Smooth muscle cell (in vitro differentiated cells): ENCODE results near the gene LIN9. TPM values are rescaled to one million over a fixed set of nuclear protein-coding genes. Genes with fewer than 3 reads are reported as not detected.
"Not testable (repeated sequence)": the region's sequence is repeated elsewhere in the genome, so short reads cannot be mapped to it uniquely, and the experiment has no call there.

Source experiments
- DNase-seq: peaks from one replicate; lab custom pipeline; 2025; ENCODE audit not compliant: unreplicated experiment; lab: John Stamatoyannopoulos, UW
- H2AFZ ChIP-seq: fragments of 200-600 bp; sonication (generic); 2 replicates; pipeline ENCODE4 v1.6.0; 2016; ENCODE audit warnings: antibody characterized with exemption, low read depth, mild to moderate bottlenecking
- H3F3A ChIP-seq: fragments of 200-600 bp; sonication (generic); 2 replicates; pipeline ENCODE4 v1.6.0; 2017; ENCODE audit warnings: antibody characterized with exemption, low read depth
- H3K27ac ChIP-seq: fragments of 200-600 bp; sonication (generic); 2 replicates; pipeline ENCODE4 v1.5.1; 2016; ENCODE audit warnings: low read depth, mild to moderate bottlenecking
- H3K27me3 ChIP-seq: fragments of 200-600 bp; sonication (generic); 2 replicates; pipeline ENCODE4 v1.6.1; 2016; ENCODE audit warnings: low read depth, mild to moderate bottlenecking
- H3K36me3 ChIP-seq: fragments of 200-600 bp; sonication (generic); 2 replicates; pipeline ENCODE4 v1.5.1; 2016; ENCODE audit warnings: low read depth
- H3K4me1 ChIP-seq: fragments of 200-600 bp; sonication (generic); 2 replicates; pipeline ENCODE4 v1.5.1; 2016; ENCODE audit warnings: low read depth
- H3K4me2 ChIP-seq: fragments of 200-600 bp; sonication (generic); 2 replicates; pipeline ENCODE4 v1.6.0; 2016; ENCODE audit warnings: mild to moderate bottlenecking
- H3K4me3 ChIP-seq: fragments of 200-600 bp; sonication (generic); 2 replicates; pipeline ENCODE4 v1.5.1; 2016; ENCODE audit warnings: mild to moderate bottlenecking
- H3K79me2 ChIP-seq: fragments of 200-600 bp; sonication (generic); 2 replicates; pipeline ENCODE4 v1.6.0; 2016; ENCODE audit warnings: low read depth, mild to moderate bottlenecking
- H3K9ac ChIP-seq: fragments of 200-600 bp; sonication (generic); 2 replicates; pipeline ENCODE4 v1.6.0; 2016; ENCODE audit warnings: low read depth
- H3K9me3 ChIP-seq: fragments of 200-600 bp; sonication (generic); replicated peaks from 2 replicates; pipeline ENCODE4 v1.5.1; 2016; ENCODE audit warnings: low read depth
- H4K20me1 ChIP-seq: fragments of 200-600 bp; sonication (generic); 2 replicates; pipeline ENCODE4 v1.6.0; 2016; ENCODE audit warnings: low read depth
- CTCF ChIP-seq: fragments of 200-600 bp; sonication (generic); IDR thresholded peaks from 2 replicates; pipeline ENCODE4 v1.5.1; 2017; ENCODE audit warnings: borderline replicate concordance, mild to moderate bottlenecking, antibody characterized with exemption; ENCODE audit not compliant: insufficient read depth, poor library complexity, severe bottlenecking
- WGBS: methylation state at CpG from one replicate; pipeline ENCODE4 v1.1.7; 2016; ENCODE audit warnings: low lambda C conversion rate; 5-methylcytosine and 5-hydroxymethylcytosine counted together
- polyA plus RNA-seq: library from polyadenylated mRNA; unstranded; fragments of >200 nt; fragmentation: Nextera tagmentation; extraction: Ambion mirVana; gene quantifications from 2 replicates; pipeline ENCODE4 v1.2.1, GENCODE V29; 2016
- total RNA-seq: library from RNA; depleted of rRNA; stranded (reverse); fragments of >200 nt; gene quantifications from 2 replicates; pipeline ENCODE4 v1.2.3, GENCODE V29; 2014

Gene LIN9
- total and polyA plus RNA-seq, 2 experiments from 2014 or later = 3.7 to 7.8 TPM

- Histone ChIP-seq H3K4me2 (no peak overlapping the region), H3K27ac (no peak overlapping the region), H3K4me3 (no peak overlapping the region), H3F3A (no peaks in the 10 kb centered on the region), H4K20me1 (no peaks in the 10 kb centered on the region), H3K36me3 (no peaks in the 10 kb centered on the region), H3K79me2 (no peaks in the 10 kb centered on the region), H3K4me1 (no peaks in the 10 kb centered on the region), H3K27me3 (no peaks in the 10 kb centered on the region), H3K9ac (no peak overlapping the region), H2AFZ (no peak overlapping the region), H3K9me3 (no peaks in the 10 kb centered on the region)
- WGBS = 60% methylated on average over 2 of the region's 2 CpGs
- TF ChIP-seq CTCF = no peak
- no peak for DNase-seq
Measured at GRCh38 chr1:226342656-226343055, 33.7 kb upstream of the LIN9 start.

DNA sequence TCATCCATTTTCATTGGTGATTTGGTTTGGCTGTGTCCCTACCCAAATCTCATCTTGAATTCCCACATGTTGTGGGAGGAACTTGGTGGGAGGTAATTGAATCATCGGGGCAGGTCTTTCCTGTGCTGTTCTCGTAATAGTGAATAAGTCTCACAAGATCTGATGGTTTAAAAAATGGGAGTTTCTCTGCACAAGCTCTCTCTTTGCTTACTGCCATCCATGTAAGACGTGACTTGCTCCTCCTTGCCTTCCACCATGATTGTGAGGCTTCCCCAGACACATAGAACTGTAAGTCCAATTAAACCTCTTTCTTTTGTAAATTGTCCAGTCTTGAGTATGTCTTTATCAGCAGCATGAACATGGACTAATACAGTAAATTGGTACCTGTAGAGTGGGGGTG, 31.1 kb upstream of the LIN9 start:
- H3K9ac ChIP-seq, H2AFZ ChIP-seq, H3K9me3 ChIP-seq, DNase-seq, H4K20me1 ChIP-seq, H3K36me3 ChIP-seq, H3K4me3 ChIP-seq, H3K27ac ChIP-seq, H3F3A ChIP-seq, H3K4me1 ChIP-seq, H3K79me2 ChIP-seq, H3K4me2 ChIP-seq, H3K27me3 ChIP-seq: not testable (repeated sequence)
- 98% methylated on average over 3 of the region's 3 CpGs for WGBS

DNA sequence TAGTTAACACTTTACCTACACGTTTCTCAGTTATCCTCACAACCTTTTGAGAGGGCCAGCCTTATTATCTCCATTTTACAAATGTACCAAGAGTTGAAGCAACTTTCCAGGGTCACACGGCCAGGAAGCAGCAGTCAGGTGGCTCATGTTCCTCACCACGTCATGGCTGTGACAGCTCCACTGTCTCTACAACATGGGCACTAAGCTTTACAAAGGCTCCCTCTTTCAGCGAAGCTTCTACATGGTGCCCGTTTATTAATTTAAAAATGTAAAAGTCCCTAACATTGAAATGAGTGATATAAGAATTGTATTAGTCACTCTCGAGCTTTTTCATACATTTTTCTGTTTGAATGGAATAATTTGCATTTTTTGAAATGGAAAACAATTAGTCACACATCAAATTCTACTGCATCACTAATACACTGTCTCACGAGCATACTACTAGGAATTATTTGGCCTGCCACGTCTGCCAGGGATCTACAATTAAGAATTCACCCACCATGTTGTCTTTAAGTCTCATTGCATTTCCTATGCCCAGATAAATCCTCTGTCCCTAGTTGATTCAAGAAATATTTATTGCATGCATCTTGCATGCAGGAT, 28.4 kb upstream of the LIN9 start:
- Histone ChIP-seq H3K27ac (no peak overlapping the region), H3K4me3 (no peak overlapping the region), H3K9ac (no peak overlapping the region), H2AFZ (no peak overlapping the region), H3K9me3 (no peaks in the 10 kb centered on the region), H3K4me1 (no peaks in the 10 kb centered on the region), H3K79me2 (no peaks in the 10 kb centered on the region), H3F3A (no peaks in the 10 kb centered on the region), H4K20me1 (no peaks in the 10 kb centered on the region), H3K4me2 (no peak overlapping the region), H3K36me3 (no peaks in the 10 kb centered on the region), H3K27me3 (no peaks in the 10 kb centered on the region)
- no peak for DNase-seq
- TF ChIP-seq CTCF = no peak
- 80% methylated on average over 8 of the region's 8 CpGs for WGBS

- H3K27me3 ChIP-seq = no peaks in the 10 kb centered on the region
- TF ChIP-seq CTCF = no peak
Measured at GRCh38 chr1:226335661-226336060, 26.7 kb upstream of the LIN9 start.

More at GRCh38 chr1:226335661-226336060, 26.7 kb upstream of the LIN9 start:
- Histone ChIP-seq H4K20me1 (no peaks in the 10 kb centered on the region), H3K79me2 (no peaks in the 10 kb centered on the region), H3K9me3 (no peaks in the 10 kb centered on the region), H3K9ac (no peak overlapping the region), H3K4me1 (no peaks in the 10 kb centered on the region), H3K4me3 (no peak overlapping the region), H3K27ac (no peak overlapping the region), H3K4me2 (no peak overlapping the region), H3K36me3 (no peaks in the 10 kb centered on the region), H3F3A (no peaks in the 10 kb centered on the region), H2AFZ (no peak overlapping the region)
- 80% methylated on average over 1 of the region's 1 CpG for WGBS
- DNase-seq = no peak
